Measurements from ENCODE around the gene ATE1.

DNA sequence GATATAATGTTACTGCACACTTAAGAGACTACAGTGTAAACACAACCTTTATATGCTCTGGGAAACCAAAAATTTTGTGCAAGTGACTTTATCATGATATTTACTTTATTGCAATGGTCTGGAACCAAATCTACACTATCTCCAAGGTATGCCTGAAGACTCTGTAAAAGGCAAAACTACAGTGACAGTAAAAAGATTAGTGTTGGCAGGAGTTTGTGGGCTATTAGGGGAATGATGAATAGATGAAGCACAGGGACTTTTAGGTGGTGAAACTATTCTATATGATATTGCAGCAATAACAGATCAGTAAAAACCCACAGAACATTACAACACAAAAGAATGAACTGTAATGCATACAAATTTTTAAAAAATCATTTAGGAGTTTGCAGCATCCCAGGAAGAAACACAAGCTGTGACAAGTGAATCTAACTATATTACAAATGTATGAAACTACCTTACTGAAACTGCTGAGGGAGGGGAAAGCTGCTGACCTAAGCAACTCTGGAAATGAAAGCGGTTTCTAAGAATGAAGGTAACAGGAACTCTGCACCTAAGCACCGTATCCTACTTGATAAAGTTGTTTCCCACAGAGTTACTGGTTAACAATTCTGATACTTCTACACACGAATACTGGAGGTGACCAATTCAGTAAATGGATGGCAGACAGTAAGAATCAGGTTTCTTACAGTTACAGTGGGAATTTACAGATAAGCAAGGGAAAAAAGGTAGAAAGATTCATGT lies 82.6 kb downstream of the ATE1 start:
- TF ChIP-seq, protein P1, sequence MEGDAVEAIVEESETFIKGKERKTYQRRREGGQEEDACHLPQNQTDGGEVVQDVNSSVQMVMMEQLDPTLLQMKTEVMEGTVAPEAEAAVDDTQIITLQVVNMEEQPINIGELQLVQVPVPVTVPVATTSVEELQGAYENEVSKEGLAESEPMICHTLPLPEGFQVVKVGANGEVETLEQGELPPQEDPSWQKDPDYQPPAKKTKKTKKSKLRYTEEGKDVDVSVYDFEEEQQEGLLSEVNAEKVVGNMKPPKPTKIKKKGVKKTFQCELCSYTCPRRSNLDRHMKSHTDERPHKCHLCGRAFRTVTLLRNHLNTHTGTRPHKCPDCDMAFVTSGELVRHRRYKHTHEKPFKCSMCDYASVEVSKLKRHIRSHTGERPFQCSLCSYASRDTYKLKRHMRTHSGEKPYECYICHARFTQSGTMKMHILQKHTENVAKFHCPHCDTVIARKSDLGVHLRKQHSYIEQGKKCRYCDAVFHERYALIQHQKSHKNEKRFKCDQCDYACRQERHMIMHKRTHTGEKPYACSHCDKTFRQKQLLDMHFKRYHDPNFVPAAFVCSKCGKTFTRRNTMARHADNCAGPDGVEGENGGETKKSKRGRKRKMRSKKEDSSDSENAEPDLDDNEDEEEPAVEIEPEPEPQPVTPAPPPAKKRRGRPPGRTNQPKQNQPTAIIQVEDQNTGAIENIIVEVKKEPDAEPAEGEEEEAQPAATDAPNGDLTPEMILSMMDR (IDR thresholded peaks at IDR 0.05; ENCODE audit: borderline replicate concordance, extremely low read depth, low read length, poor library complexity, severe bottlenecking), result no peak
- no peak for TF ChIP-seq EZH2 (IDR thresholded peaks at IDR 0.05; ENCODE audit: borderline replicate concordance, low read depth, low read length, severe bottlenecking)
